ENCODE data around the gene NANOS3. TPM values are rescaled to one million over a fixed set of nuclear protein-coding genes. Genes with fewer than 3 reads are reported as not detected.

The NANOS3 gene
- total RNA-seq, 1 donor from 2014 or later: 0.69 TPM

DNA sequence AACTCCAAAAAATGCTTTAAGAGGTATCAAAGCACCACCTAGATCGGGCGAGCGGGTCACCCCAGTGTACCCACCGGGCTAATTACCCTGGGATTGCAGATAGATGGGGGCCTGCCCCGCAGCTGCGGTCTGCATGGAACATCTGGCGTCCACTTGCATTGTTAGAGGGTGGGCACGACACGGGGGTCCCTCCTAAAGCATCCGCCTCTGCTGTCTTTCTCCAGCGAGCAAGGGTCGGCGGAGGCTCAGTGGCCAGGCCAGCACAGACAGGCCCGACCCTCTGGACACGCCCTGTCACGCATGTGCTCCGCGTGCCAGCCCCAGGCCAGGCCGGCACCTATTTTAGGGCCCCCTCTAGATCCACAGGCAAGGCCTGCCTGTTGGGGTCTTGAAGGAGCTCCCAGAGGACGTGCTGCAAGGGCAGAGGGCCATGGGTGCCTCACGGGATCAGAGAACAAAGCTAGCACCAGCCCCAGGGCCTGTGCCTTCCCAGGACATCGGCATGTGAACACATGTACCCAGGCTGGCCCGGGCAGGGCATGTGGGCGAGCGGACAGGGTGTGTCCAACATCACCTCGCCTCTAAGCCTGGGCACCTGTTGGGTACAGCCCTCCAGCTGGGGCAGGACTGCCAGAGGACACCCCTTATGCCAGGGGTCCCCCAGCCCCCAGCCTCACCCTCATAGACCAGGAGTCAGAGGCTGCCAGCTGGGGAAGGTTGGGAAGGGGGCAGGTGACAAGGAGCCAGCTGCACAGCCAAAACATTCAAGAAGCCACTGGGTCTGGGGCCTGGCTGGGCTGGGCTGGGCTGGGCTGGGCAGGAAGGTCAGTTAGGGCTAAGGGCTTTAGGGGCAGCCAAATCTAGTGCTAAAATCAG, 35.6 kb upstream of the NANOS3 start:
- H3K27ac Mint-ChIP-seq (ENCODE audit: unreplicated experiment): peak overlapping the region; percentile 90

DNA sequence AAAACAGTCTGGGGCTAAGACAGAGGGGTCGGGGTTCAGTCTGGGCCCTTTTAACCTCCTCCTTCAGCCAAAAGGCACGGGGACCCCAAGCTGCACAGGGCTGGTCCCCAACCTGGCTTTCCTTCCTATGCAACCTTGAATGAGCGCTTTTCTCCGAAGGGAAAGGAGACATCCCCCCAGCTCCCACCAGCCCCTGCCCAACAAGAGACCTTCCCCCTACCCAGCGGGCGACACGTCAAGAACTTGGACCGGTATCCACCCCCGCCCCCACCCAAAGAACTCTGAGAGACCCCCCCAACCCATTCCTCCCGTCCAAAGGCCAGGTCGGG, 35.0 kb upstream of the NANOS3 start:
- peaks cover 23% of the 10 kb centered on the region for H3K27me3 Mint-ChIP-seq (ENCODE audit: unreplicated experiment)

More for the DNA sequence above, 35.6 kb upstream of the NANOS3 start:
- no peaks in the 10 kb centered on the region for H3K36me3 Mint-ChIP-seq (ENCODE audit: low read depth, unreplicated experiment)
- TF ChIP-seq, protein P1, sequence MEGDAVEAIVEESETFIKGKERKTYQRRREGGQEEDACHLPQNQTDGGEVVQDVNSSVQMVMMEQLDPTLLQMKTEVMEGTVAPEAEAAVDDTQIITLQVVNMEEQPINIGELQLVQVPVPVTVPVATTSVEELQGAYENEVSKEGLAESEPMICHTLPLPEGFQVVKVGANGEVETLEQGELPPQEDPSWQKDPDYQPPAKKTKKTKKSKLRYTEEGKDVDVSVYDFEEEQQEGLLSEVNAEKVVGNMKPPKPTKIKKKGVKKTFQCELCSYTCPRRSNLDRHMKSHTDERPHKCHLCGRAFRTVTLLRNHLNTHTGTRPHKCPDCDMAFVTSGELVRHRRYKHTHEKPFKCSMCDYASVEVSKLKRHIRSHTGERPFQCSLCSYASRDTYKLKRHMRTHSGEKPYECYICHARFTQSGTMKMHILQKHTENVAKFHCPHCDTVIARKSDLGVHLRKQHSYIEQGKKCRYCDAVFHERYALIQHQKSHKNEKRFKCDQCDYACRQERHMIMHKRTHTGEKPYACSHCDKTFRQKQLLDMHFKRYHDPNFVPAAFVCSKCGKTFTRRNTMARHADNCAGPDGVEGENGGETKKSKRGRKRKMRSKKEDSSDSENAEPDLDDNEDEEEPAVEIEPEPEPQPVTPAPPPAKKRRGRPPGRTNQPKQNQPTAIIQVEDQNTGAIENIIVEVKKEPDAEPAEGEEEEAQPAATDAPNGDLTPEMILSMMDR (IDR thresholded peaks at IDR 0.05; ENCODE audit: unreplicated experiment): no peak
- H3K4me1 Mint-ChIP-seq (ENCODE audit: unreplicated experiment): peaks cover 30% of the 10 kb centered on the region
- peak overlapping the region; percentile 97 for H3K4me3 Mint-ChIP-seq (ENCODE audit: unreplicated experiment)
- H3K9me3 Mint-ChIP-seq (ENCODE audit: unreplicated experiment): no peaks in the 10 kb centered on the region
- H3K27me3 Mint-ChIP-seq (ENCODE audit: unreplicated experiment): peaks cover 18% of the 10 kb centered on the region
- no peak for DNase-seq (ENCODE audit: low spot score)

DNA sequence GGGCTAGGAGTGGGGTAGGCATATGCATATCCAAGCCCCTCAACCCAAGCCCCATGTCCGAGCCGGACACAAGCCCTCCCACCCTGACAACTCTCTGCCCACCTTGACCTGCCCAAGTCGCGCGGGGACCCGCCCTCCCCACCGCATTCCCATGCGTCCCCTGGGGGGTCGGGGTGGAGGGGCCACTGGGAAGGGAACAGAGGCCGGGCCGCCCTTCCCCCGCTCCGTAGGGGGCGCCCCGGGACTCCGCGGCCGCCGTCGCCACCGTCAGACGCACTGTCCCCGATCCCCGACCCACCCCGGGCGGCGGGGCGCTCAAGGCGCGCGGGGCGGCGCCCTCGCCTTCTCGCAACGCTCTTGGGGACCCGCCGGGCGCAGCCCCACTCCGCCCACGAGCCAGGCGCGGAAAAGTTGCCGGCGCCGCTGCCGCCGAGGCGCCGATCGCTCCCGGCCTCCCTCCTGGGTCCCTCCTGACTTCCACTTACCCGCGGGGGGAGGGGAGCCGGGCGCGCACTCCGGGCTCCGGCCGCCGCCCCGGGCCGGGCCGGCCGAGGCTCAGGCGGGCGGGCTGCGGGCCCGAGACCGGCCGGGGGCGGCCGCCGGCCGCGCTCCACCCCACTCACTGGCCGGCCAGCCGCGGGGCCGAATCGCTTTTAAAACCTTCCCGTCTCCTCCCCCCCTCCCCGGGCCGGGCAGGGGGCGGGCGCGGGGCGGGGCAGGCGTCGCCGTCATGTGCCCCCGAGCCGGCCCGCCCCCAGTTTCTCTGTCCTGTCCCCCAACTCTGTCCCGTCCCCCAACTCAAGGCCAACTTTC, 34.4 kb upstream of the NANOS3 start:
- Mint-ChIP-seq H3K27me3 (ENCODE audit: unreplicated experiment) (peaks cover 23% of the 10 kb centered on the region), H3K36me3 (ENCODE audit: low read depth, unreplicated experiment) (no peaks in the 10 kb centered on the region), H3K4me1 (ENCODE audit: unreplicated experiment) (peaks cover 31% of the 10 kb centered on the region), H3K9me3 (ENCODE audit: unreplicated experiment) (no peaks in the 10 kb centered on the region), H3K4me3 (ENCODE audit: unreplicated experiment) (peak overlapping the region; percentile 97), H3K27ac (ENCODE audit: unreplicated experiment) (peak overlapping the region; percentile 96)
- TF ChIP-seq, protein P1 (IDR thresholded peaks at IDR 0.05; ENCODE audit: unreplicated experiment): no peak
- DNase-seq (ENCODE audit: low spot score): peak; percentile 74

More for the DNA sequence above, 35.0 kb upstream of the NANOS3 start:
- Mint-ChIP-seq H3K27ac (ENCODE audit: unreplicated experiment) (peak overlapping the region; percentile 90), H3K4me3 (ENCODE audit: unreplicated experiment) (peak overlapping the region; percentile 97), H3K4me1 (ENCODE audit: unreplicated experiment) (peaks cover 35% of the 10 kb centered on the region), H3K9me3 (ENCODE audit: unreplicated experiment) (no peaks in the 10 kb centered on the region), H3K36me3 (ENCODE audit: low read depth, unreplicated experiment) (no peaks in the 10 kb centered on the region)
- TF ChIP-seq, protein P1 (IDR thresholded peaks at IDR 0.05; ENCODE audit: unreplicated experiment): no peak
- no peak for DNase-seq (ENCODE audit: low spot score)

DNA sequence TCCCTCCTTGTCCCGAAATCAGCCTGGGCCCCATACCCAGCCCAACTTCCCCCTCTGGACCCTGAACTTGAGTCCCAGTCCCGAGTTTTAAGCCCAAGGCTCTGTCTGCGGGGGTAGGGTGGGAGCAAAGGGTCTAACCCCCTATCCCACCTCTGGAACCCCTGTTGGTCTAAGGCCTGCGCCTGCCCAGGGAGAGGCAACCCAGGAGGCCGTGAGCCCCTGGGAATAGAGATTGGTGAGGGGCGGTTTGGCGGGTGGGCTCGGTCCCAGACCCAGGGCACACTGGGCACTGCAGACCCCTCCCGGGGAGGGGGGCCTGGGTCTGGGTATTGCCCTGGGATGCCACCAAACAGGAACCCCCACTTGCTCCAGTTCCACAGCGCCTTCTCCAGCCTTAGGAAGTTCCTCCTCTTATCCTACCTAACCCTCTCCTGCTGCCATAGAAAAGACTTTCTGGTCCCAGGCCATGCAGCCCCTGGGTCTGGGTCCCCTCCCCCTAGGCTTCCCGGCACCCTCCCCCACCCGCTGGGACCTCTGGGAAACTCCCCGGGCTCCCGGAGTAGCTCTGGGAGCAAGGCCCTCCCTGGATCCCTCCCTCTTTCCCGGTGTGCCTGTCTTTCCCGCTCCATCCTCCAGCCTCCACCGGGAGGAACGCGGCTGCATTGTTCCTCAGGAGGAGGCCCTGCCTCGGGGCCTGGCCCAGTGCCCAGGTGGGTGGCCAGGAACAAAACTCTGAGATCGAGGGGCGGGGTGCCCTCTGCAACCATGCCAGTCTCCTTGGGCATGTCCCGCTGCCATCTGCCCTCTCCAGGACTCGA, 33.6 kb upstream of the NANOS3 start:
- peak overlapping the region; percentile 92 for H3K4me3 Mint-ChIP-seq (ENCODE audit: unreplicated experiment)
- H3K9me3 Mint-ChIP-seq (ENCODE audit: unreplicated experiment): no peaks in the 10 kb centered on the region
- no peaks in the 10 kb centered on the region for H3K36me3 Mint-ChIP-seq (ENCODE audit: low read depth, unreplicated experiment)
- DNase-seq (ENCODE audit: low spot score): peak; percentile 43
- TF ChIP-seq, protein P1 (IDR thresholded peaks at IDR 0.05; ENCODE audit: unreplicated experiment): no peak
- peaks cover 31% of the 10 kb centered on the region for H3K4me1 Mint-ChIP-seq (ENCODE audit: unreplicated experiment)
- H3K27ac Mint-ChIP-seq (ENCODE audit: unreplicated experiment): peak overlapping the region; percentile 96
- H3K27me3 Mint-ChIP-seq (ENCODE audit: unreplicated experiment): peaks cover 23% of the 10 kb centered on the region

Data from endothelial cell (in vitro differentiated cells).